ENCODE results near the gene PRRT2.

- TF ChIP-seq CTCF (IDR thresholded peaks at IDR 0.05) (no peak), EP300 (IDR thresholded peaks at IDR 0.05) (no peak), POLR2A (IDR thresholded peaks at IDR 0.05; ENCODE audit: low read depth) (no peak), POLR2AphosphoS5 (IDR thresholded peaks at IDR 0.05) (no peak)
Measured at GRCh38 chr16:29842732-29843346, 30.8 kb downstream of the PRRT2 start.
